Middle frontal gyrus (tissue), 1 donor: ENCODE data around the gene ABCD1.
A peak's percentile ranks its signal among the peaks of the same experiment; 100 is the strongest.
"Not testable (repeated sequence)": the region's sequence is repeated elsewhere in the genome, so short reads cannot be mapped to it uniquely, and the experiment has no call there.

ENCODE experiments used
- DNase-seq: peaks from one replicate; pipeline ENCODE4 v3.0.0-alpha.2; 2015; ENCODE audit warnings: low spot score; ENCODE audit errors: extremely low spot score

ABCD1 gene

GRCh38 chrX:153709726-153710674 lies 14.7 kb upstream of the ABCD1 start:
- DNase-seq = no peak

GRCh38 chrX:153714256-153714655 lies 10.4 kb upstream of the ABCD1 start:
- DNase-seq = no peak

GRCh38 chrX:153717445-153717844 lies 7.2 kb upstream of the ABCD1 start:
- no peak for DNase-seq

- no peak for DNase-seq
Measured at GRCh38 chrX:153719238-153719637, 5.4 kb upstream of the ABCD1 start.

- no peak for DNase-seq
Measured at GRCh38 chrX:153719701-153720100, 5.0 kb upstream of the ABCD1 start.

- no peak for DNase-seq
Measured at GRCh38 chrX:153722704-153723350, 1.8 kb upstream of the ABCD1 start.

GRCh38 chrX:153723351-153724251 lies 1.1 kb upstream of the ABCD1 start:
- DNase-seq = no peak

GRCh38 chrX:153725039-153725831 lies 579 bp downstream of the ABCD1 start:
- no peak for DNase-seq

GRCh38 chrX:153725832-153726285 lies 1.2 kb downstream of the ABCD1 start:
- DNase-seq = no peak

GRCh38 chrX:153726286-153727122 lies 1.8 kb downstream of the ABCD1 start:
- DNase-seq = no peak

- peak; percentile 68 for DNase-seq
Measured at GRCh38 chrX:153727123-153727931, 2.7 kb downstream of the ABCD1 start.

- no peak for DNase-seq
Measured at GRCh38 chrX:153728095-153728494, 3.4 kb downstream of the ABCD1 start.

- DNase-seq = no peak
Measured at GRCh38 chrX:153728951-153729631, 4.4 kb downstream of the ABCD1 start.

GRCh38 chrX:153730115-153730514 lies 5.5 kb downstream of the ABCD1 start:
- not testable (repeated sequence) for DNase-seq

GRCh38 chrX:153731117-153731844 lies 6.6 kb downstream of the ABCD1 start:
- DNase-seq = no peak

GRCh38 chrX:153731845-153732215 lies 7.2 kb downstream of the ABCD1 start:
- no peak for DNase-seq

- DNase-seq = no peak
Measured at GRCh38 chrX:153732401-153732800, 7.7 kb downstream of the ABCD1 start.
